ENCODE data around the gene EDEM2. TPM values are rescaled to one million over a fixed set of nuclear protein-coding genes. Genes with fewer than 3 reads are reported as not detected.

Gene EDEM2
- polyA plus RNA-seq, 1 donor (not counting 4 experiments of a cell fraction or from before 2014, with no cell fraction given) = 15.4 TPM

DNA sequence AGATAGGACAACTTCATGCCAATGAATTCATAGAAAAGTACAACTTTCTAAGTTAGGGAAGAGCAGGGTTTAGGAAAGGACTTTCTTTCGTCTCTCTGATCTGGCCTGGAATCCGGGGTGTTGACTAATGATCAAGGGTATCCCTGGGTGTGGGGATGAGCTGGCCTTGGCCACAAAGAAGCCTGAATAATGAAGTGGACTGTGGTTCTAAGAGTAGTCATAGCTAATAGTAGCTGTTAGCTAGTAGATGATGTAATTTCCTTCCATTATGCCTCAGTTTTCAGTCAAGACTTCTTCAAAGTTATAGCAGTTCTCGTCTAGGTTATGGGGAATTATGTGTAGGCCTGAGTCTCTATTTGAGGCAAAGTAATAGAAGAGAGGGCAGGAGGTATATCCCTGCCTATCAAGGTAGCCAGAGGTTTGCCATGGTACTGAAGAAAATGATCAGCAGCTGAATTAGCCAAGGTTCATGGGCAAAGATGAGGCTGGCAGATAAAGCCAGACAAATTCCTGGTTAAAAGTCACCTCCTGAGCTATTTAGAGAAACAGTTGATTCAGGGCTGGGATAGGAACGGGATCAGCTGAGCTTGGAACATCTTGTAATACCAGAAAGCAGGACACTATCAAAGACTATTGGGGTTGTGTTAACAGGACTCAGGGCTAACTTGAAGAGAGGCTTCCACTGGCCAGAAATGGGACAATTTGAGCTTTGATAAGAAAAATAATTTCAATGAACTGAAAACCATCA lies 35.8 kb downstream of the EDEM2 start:
- peaks cover 22% of the 10 kb centered on the region for H3K4me1 ChIP-seq (ENCODE audit: control insufficient read depth, extremely low read depth, insufficient read depth, low read length)
- no peak overlapping the region for H3K4me2 ChIP-seq (ENCODE audit: control insufficient read depth, extremely low read depth, insufficient read depth, low read depth, low read length)
- H3K79me2 ChIP-seq (ENCODE audit: control insufficient read depth, insufficient read depth, low read length) = no peaks in the 10 kb centered on the region
- dilution Hi-C loops (cut with MboI; ENCODE audit: extremely low pct_ligation_motif_present, low sequenced_read_pairs) = no loop called here
- H3K9me3 ChIP-seq (ENCODE audit: control insufficient read depth, low read depth, low read length) = no peaks in the 10 kb centered on the region
- no peaks in the 10 kb centered on the region for H3K9me1 ChIP-seq (ENCODE audit: control insufficient read depth, extremely low read depth, insufficient read depth, low read length)
- peaks cover 4 to 8% of the 10 kb centered on the region in 2 experiments for H3K36me3 ChIP-seq (ENCODE audit: control insufficient read depth in 2 of 2, extremely low read depth in 1 of 2, insufficient read depth in 2 of 2, low read length in 2 of 2)
- TF ChIP-seq, protein P1, sequence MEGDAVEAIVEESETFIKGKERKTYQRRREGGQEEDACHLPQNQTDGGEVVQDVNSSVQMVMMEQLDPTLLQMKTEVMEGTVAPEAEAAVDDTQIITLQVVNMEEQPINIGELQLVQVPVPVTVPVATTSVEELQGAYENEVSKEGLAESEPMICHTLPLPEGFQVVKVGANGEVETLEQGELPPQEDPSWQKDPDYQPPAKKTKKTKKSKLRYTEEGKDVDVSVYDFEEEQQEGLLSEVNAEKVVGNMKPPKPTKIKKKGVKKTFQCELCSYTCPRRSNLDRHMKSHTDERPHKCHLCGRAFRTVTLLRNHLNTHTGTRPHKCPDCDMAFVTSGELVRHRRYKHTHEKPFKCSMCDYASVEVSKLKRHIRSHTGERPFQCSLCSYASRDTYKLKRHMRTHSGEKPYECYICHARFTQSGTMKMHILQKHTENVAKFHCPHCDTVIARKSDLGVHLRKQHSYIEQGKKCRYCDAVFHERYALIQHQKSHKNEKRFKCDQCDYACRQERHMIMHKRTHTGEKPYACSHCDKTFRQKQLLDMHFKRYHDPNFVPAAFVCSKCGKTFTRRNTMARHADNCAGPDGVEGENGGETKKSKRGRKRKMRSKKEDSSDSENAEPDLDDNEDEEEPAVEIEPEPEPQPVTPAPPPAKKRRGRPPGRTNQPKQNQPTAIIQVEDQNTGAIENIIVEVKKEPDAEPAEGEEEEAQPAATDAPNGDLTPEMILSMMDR (optimal IDR thresholded peaks at IDR 0.05 in 1 of 3, IDR thresholded peaks at IDR 0.05 in 1 of 3, conservative IDR thresholded peaks at IDR 0.05 in 1 of 3; ENCODE audit: extremely low read depth in 1 of 3, insufficient read depth in 2 of 3, low read length in 3 of 3) = no peak
- no peak for TF ChIP-seq EZH2 (IDR thresholded peaks at IDR 0.05; ENCODE audit: low read length)
- no peaks in the 10 kb centered on the region for H3K27me3 ChIP-seq (ENCODE audit: control insufficient read depth, extremely low read depth, insufficient read depth, low read length)
- H4K20me1 ChIP-seq (ENCODE audit: control insufficient read depth, extremely low read depth, insufficient read depth, low read length) = no peaks in the 10 kb centered on the region
- DNase-seq (ENCODE audit: low read depth, low spot score) (no peak), FAIRE-seq (no peak)
- H2AFZ ChIP-seq (ENCODE audit: control insufficient read depth, low read length) = no peak overlapping the region
- H3K4me3 ChIP-seq (ENCODE audit: control insufficient read depth in 2 of 3, extremely low read depth in 1 of 3, insufficient read depth in 2 of 3, low read depth in 1 of 3, low read length in 3 of 3) = no peak overlapping the region
- H3K9ac ChIP-seq (ENCODE audit: control insufficient read depth, extremely low read depth, insufficient read depth, low read length) = no peak overlapping the region
- peak overlapping the region; percentile 51 for H3K27ac ChIP-seq (ENCODE audit: control insufficient read depth, insufficient read depth, low read length)

DNA sequence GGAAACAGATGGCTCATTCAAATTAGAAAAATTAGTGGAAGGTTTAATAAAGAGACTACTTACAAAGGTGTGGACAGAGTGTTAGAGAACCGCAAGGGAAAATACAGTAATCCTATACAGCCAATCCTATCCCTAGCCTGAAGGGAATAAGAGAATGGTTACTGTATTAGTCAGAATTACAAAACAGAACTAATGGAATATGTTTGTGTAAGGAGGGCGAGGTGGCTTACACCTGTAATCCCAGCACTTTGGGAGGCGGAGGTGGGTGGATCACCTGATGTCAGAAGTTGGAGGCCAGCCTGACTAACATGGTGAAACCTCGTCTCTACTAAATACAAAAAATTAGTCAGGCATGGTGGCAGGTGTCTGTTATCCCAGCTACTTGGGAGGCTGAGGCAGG lies 38.2 kb downstream of the EDEM2 start:
- TF ChIP-seq, protein P1 (optimal IDR thresholded peaks at IDR 0.05 in 1 of 3, IDR thresholded peaks at IDR 0.05 in 1 of 3, conservative IDR thresholded peaks at IDR 0.05 in 1 of 3; ENCODE audit: extremely low read depth in 1 of 3, insufficient read depth in 2 of 3, low read length in 3 of 3) = no peak
- no peak for TF ChIP-seq EZH2 (IDR thresholded peaks at IDR 0.05; ENCODE audit: low read length)
- Histone ChIP-seq H2AFZ (ENCODE audit: control insufficient read depth, low read length) (no peak overlapping the region), H4K20me1 (ENCODE audit: control insufficient read depth, extremely low read depth, insufficient read depth, low read length) (no peaks in the 10 kb centered on the region), H3K4me3 (ENCODE audit: control insufficient read depth in 2 of 3, extremely low read depth in 1 of 3, insufficient read depth in 2 of 3, low read depth in 1 of 3, low read length in 3 of 3) (no peak overlapping the region), H3K9me1 (ENCODE audit: control insufficient read depth, extremely low read depth, insufficient read depth, low read length) (no peaks in the 10 kb centered on the region), H3K79me2 (ENCODE audit: control insufficient read depth, insufficient read depth, low read length) (no peaks in the 10 kb centered on the region), H3K9ac (ENCODE audit: control insufficient read depth, extremely low read depth, insufficient read depth, low read length) (no peak overlapping the region), H3K27ac (ENCODE audit: control insufficient read depth, insufficient read depth, low read length) (peak overlapping the region; percentile 52), H3K27me3 (ENCODE audit: control insufficient read depth, extremely low read depth, insufficient read depth, low read length) (no peaks in the 10 kb centered on the region), H3K9me3 (ENCODE audit: control insufficient read depth, low read depth, low read length) (no peaks in the 10 kb centered on the region), H3K4me1 (ENCODE audit: control insufficient read depth, extremely low read depth, insufficient read depth, low read length) (peaks cover 22% of the 10 kb centered on the region), H3K4me2 (ENCODE audit: control insufficient read depth, extremely low read depth, insufficient read depth, low read depth, low read length) (peak overlapping the region; percentile 16), H3K36me3 (ENCODE audit: control insufficient read depth in 2 of 2, extremely low read depth in 1 of 2, insufficient read depth in 2 of 2, low read length in 2 of 2) (no peaks in the 10 kb centered on the region)
- DNase-seq (ENCODE audit: low read depth, low spot score) (no peak), FAIRE-seq (no peak)
- dilution Hi-C loops (cut with MboI; ENCODE audit: extremely low pct_ligation_motif_present, low sequenced_read_pairs) = no loop called here

All from keratinocyte (primary cell).